Measurements from ENCODE around the gene NTMT1. TPM values are rescaled to one million over a fixed set of nuclear protein-coding genes. Genes with fewer than 3 reads are reported as not detected.
A peak's percentile ranks its signal among the peaks of the same experiment; 100 is the strongest.

Gene NTMT1
- total and polyA plus RNA-seq, 10 of the 15 experiments (the other 5 are each of a cell fraction or from before 2014, with no cell fraction given): 12.8 to 85.4 (median 39.3) TPM

DNA sequence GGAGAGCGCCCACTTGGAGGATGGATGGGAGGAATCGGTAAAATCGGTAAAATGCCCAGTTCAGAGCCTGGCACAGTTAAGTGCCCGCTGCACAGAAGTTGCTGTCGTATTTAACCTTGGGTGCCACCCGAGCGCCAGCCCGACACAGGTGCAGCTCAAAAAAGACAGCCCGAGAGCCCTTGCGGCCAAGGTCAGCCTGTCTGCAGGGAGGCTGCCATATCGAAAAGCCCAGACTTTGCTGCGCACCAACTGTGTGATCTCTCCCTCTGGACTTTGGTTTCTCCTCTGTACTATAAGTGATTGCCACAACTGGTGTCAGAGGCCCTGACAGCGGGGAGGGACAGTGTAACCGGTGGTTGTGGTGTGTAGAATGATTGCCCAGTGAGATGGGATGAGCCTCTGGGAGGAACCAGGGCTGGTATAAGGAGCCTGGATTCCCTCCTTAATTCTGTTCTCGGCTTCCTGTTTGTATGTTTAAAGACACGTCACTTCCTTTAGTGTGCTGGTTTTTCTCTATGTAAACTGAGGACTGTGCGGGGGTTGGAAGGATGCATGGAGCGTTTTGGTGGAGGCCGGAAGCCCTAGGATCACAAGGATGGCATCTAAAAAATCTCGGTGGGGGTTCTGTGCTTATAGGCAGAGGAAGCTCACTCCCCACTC, 792 bp downstream of the NTMT1 start (continued):
- TF ChIP-seq, protein P1, sequence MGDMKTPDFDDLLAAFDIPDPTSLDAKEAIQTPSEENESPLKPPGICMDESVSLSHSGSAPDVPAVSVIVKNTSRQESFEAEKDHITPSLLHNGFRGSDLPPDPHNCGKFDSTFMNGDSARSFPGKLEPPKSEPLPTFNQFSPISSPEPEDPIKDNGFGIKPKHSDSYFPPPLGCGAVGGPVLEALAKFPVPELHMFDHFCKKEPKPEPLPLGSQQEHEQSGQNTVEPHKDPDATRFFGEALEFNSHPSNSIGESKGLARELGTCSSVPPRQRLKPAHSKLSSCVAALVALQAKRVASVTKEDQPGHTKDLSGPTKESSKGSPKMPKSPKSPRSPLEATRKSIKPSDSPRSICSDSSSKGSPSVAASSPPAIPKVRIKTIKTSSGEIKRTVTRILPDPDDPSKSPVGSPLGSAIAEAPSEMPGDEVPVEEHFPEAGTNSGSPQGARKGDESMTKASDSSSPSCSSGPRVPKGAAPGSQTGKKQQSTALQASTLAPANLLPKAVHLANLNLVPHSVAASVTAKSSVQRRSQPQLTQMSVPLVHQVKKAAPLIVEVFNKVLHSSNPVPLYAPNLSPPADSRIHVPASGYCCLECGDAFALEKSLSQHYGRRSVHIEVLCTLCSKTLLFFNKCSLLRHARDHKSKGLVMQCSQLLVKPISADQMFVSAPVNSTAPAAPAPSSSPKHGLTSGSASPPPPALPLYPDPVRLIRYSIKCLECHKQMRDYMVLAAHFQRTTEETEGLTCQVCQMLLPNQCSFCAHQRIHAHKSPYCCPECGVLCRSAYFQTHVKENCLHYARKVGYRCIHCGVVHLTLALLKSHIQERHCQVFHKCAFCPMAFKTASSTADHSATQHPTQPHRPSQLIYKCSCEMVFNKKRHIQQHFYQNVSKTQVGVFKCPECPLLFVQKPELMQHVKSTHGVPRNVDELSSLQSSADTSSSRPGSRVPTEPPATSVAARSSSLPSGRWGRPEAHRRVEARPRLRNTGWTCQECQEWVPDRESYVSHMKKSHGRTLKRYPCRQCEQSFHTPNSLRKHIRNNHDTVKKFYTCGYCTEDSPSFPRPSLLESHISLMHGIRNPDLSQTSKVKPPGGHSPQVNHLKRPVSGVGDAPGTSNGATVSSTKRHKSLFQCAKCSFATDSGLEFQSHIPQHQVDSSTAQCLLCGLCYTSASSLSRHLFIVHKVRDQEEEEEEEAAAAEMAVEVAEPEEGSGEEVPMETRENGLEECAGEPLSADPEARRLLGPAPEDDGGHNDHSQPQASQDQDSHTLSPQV (IDR thresholded peaks at IDR 0.05): no peak
- 0 out of 2 replicates have a peak, but pooled peaks have one; percentile 26 for TF ChIP-seq YY1 (IDR thresholded peaks at IDR 0.05; ENCODE audit: low read depth, low read length)
- TF ChIP-seq, protein P2, sequence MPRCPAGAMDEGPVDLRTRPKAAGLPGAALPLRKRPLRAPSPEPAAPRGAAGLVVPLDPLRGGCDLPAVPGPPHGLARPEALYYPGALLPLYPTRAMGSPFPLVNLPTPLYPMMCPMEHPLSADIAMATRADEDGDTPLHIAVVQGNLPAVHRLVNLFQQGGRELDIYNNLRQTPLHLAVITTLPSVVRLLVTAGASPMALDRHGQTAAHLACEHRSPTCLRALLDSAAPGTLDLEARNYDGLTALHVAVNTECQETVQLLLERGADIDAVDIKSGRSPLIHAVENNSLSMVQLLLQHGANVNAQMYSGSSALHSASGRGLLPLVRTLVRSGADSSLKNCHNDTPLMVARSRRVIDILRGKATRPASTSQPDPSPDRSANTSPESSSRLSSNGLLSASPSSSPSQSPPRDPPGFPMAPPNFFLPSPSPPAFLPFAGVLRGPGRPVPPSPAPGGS (IDR thresholded peaks at IDR 0.05; ENCODE audit: borderline replicate concordance, insufficient read depth, low read depth, low read length, poor library complexity, severe bottlenecking): no peak
- no peak for TF ChIP-seq CEBPB (IDR thresholded peaks at IDR 0.05; ENCODE audit: borderline replicate concordance in 1 of 2, low read depth in 2 of 2, low read length in 2 of 2)
- no peak for TF ChIP-seq ZNF622 (IDR thresholded peaks at IDR 0.05)
- no peak for TF ChIP-seq MEF2A (IDR thresholded peaks at IDR 0.05; ENCODE audit: insufficient read depth, low read depth, low read length)
- TF ChIP-seq NRF1 (conservative IDR thresholded peaks at IDR 0.05; ENCODE audit: low read depth, low read length): no peak
- TF ChIP-seq RAD51 (IDR thresholded peaks at IDR 0.05): no peak
- TF ChIP-seq FOS (IDR thresholded peaks at IDR 0.05; ENCODE audit: borderline replicate concordance, extremely low read depth, insufficient read length): no peak
- TF ChIP-seq POLR2AphosphoS5 (IDR thresholded peaks at IDR 0.05; ENCODE audit: low read length): 0 out of 2 replicates have a peak, but pooled peaks have one; percentile 27
- TF ChIP-seq PML (IDR thresholded peaks at IDR 0.05; ENCODE audit: low read length): 0 out of 2 replicates have a peak, but pooled peaks have one; percentile 20

Data from GM12878 (cell line).